HepG2 (cell line): ENCODE data around the gene PRKCZ. TPM values are rescaled to one million over a fixed set of nuclear protein-coding genes. Genes with fewer than 3 reads are reported as not detected.

Source experiments
- DPF2 ChIP-seq: sonication (generic); formaldehyde crosslinking; IDR thresholded peaks from 2 replicates; pipeline ENCODE4 v1.4.0; 2020; ENCODE audit warnings: mild to moderate bottlenecking, low read depth, missing genetic modification reagents, borderline replicate concordance
- GPN1 ChIP-seq: sonication (generic); formaldehyde crosslinking; IDR thresholded peaks from 2 replicates; pipeline ENCODE4 v1.5.1; 2020; ENCODE audit warnings: missing genetic modification reagents, borderline replicate concordance
- HMG20B ChIP-seq: conservative IDR thresholded peaks from 2 replicates; pipeline ENCODE4 v1.6.1; 2016; ENCODE audit warnings: missing genetic modification reagents, missing compliant biosample characterization
- KLF13 ChIP-seq: sonication (generic); formaldehyde crosslinking; IDR thresholded peaks from 2 replicates; pipeline ENCODE4 v1.4.0; 2020; ENCODE audit warnings: mild to moderate bottlenecking, missing genetic modification reagents
- MXD4 ChIP-seq: IDR thresholded peaks from 2 replicates; pipeline ENCODE4 v1.6.1; 2016; ENCODE audit warnings: mild to moderate bottlenecking, missing biosample characterization, missing genetic modification reagents
- NR3C1 ChIP-seq: sonication (generic); formaldehyde crosslinking; IDR thresholded peaks from 2 replicates; pipeline ENCODE4 v1.4.0; 2020; ENCODE audit warnings: missing genetic modification reagents
- RBAK ChIP-seq: sonication (generic); formaldehyde crosslinking; IDR thresholded peaks from 2 replicates; pipeline ENCODE4 v1.5.1; 2020; ENCODE audit warnings: mild to moderate bottlenecking, missing genetic modification reagents
- ZC3H13 ChIP-seq: sonication (generic); formaldehyde crosslinking; IDR thresholded peaks from 2 replicates; pipeline ENCODE4 v1.8.1; 2023; ENCODE audit warnings: mild to moderate bottlenecking, missing genetic modification reagents, moderate library complexity
- ZFP36L2 ChIP-seq: sonication (generic); formaldehyde crosslinking; IDR thresholded peaks from 2 replicates; pipeline ENCODE4 v1.4.0; 2020; ENCODE audit warnings: missing genetic modification reagents
- ZIK1 ChIP-seq: sonication (generic); formaldehyde crosslinking; IDR thresholded peaks from 2 replicates; pipeline ENCODE4 v1.5.0; 2020; ENCODE audit warnings: mild to moderate bottlenecking, low read depth, missing genetic modification reagents, borderline replicate concordance
- ZNF30 ChIP-seq: sonication (generic); formaldehyde crosslinking; IDR thresholded peaks from 2 replicates; pipeline ENCODE4 v1.5.0; 2020; ENCODE audit warnings: mild to moderate bottlenecking, missing genetic modification reagents
- ZNF484 ChIP-seq: sonication (generic); formaldehyde crosslinking; IDR thresholded peaks from 2 replicates; pipeline ENCODE4 v1.5.1; 2020; ENCODE audit warnings: mild to moderate bottlenecking, low read depth, missing genetic modification reagents, borderline replicate concordance
- ZNF556 ChIP-seq: sonication (generic); formaldehyde crosslinking; IDR thresholded peaks from 2 replicates; pipeline ENCODE4 v1.4.0; 2020; ENCODE audit warnings: mild to moderate bottlenecking, missing genetic modification reagents, borderline replicate concordance
- ZNF570 ChIP-seq: sonication (generic); formaldehyde crosslinking; IDR thresholded peaks from 2 replicates; pipeline ENCODE4 v1.4.0; 2020; ENCODE audit warnings: mild to moderate bottlenecking, missing genetic modification reagents, borderline replicate concordance
- ZNF605 ChIP-seq: sonication (generic); formaldehyde crosslinking; IDR thresholded peaks from 2 replicates; pipeline ENCODE4 v1.8.0; 2022; ENCODE audit warnings: mild to moderate bottlenecking, missing genetic modification reagents
- ZXDC ChIP-seq: sonication (generic); formaldehyde crosslinking; IDR thresholded peaks from 2 replicates; pipeline ENCODE4 v1.5.0; 2020; ENCODE audit warnings: mild to moderate bottlenecking, missing genetic modification reagents
- polyA plus RNA-seq, 8 experiments: library from polyadenylated mRNA; depleted of rRNA in 3 of 8; stranded (reverse) in 7 of 8; unstranded in 1 of 8; fragments of >200 nt; fragmentation: Illumina TruSeq in 4 of 8; extraction: Trizol in 4 of 8; gene quantifications; 2 replicates each; pipeline versions ENCODE4 v1.2.1 to v1.2.3, GENCODE V29; 2011 to 2016; ENCODE audit warnings: low read depth in 4 of 8, missing spikeins in 1 of 8, mixed read lengths in 1 of 8; ENCODE audit not compliant: insufficient read depth in 1 of 8
- total RNA-seq, 5 experiments: library from RNA; depleted of rRNA; stranded (reverse); fragments of >200 nt; fragmentation: Illumina TruSeq; extraction: Trizol; gene quantifications; 2 replicates each; pipeline ENCODE4 v1.2.3, GENCODE V29; 2016; ENCODE audit warnings: low read depth in 1 of 5
- TF ChIP-seq, protein P1 (sequence below): sonication (generic); formaldehyde crosslinking; IDR thresholded peaks from 2 replicates; pipeline ENCODE4; 2020; ENCODE audit warnings: missing genetic modification reagents, mild to moderate bottlenecking, borderline replicate concordance
- TF ChIP-seq, protein P2 (sequence below): sonication (generic); formaldehyde crosslinking; conservative IDR thresholded peaks from 2 replicates; pipeline ENCODE4 v1.4.0; 2020; ENCODE audit warnings: missing genetic modification reagents

The PRKCZ gene
- total and polyA plus RNA-seq, 2 of the 13 experiments (the other 11 are each of a cell fraction or from before 2014, with no cell fraction given), result 34.7 to 85.2 TPM

- no peak for TF ChIP-seq KLF13 (CRISPR knock-in tag)
- no peak for TF ChIP-seq ZNF605
- TF ChIP-seq ZC3H13 (CRISPR knock-in tag), result 0 out of 2 replicates have a peak, but pooled peaks have one; percentile 36
- TF ChIP-seq MXD4 (CRISPR knock-in tag), result no peak; the same call in 1 of the 2 replicates
- TF ChIP-seq, protein P1, sequence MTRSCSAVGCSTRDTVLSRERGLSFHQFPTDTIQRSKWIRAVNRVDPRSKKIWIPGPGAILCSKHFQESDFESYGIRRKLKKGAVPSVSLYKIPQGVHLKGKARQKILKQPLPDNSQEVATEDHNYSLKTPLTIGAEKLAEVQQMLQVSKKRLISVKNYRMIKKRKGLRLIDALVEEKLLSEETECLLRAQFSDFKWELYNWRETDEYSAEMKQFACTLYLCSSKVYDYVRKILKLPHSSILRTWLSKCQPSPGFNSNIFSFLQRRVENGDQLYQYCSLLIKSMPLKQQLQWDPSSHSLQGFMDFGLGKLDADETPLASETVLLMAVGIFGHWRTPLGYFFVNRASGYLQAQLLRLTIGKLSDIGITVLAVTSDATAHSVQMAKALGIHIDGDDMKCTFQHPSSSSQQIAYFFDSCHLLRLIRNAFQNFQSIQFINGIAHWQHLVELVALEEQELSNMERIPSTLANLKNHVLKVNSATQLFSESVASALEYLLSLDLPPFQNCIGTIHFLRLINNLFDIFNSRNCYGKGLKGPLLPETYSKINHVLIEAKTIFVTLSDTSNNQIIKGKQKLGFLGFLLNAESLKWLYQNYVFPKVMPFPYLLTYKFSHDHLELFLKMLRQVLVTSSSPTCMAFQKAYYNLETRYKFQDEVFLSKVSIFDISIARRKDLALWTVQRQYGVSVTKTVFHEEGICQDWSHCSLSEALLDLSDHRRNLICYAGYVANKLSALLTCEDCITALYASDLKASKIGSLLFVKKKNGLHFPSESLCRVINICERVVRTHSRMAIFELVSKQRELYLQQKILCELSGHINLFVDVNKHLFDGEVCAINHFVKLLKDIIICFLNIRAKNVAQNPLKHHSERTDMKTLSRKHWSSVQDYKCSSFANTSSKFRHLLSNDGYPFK (CRISPR knock-in tag), result no peak; the same call in 1 of the 2 replicates
- no peak for TF ChIP-seq ZNF484 (CRISPR knock-in tag)
- no peak for TF ChIP-seq ZNF30 (CRISPR knock-in tag)
- TF ChIP-seq RBAK, result no peak
- no peak for TF ChIP-seq ZIK1 (CRISPR knock-in tag)
- TF ChIP-seq NR3C1 (CRISPR knock-in tag), result no peak
- peak; percentile 40; the same call in 1 of the 2 replicates for TF ChIP-seq DPF2 (CRISPR knock-in tag)
- no peak for TF ChIP-seq ZNF570 (CRISPR knock-in tag)
- no peak for TF ChIP-seq ZXDC (CRISPR knock-in tag)
- 0 out of 2 replicates have a peak, but pooled peaks have one; percentile 38 for TF ChIP-seq HMG20B (CRISPR knock-in tag)
- no peak for TF ChIP-seq GPN1 (CRISPR knock-in tag)
- TF ChIP-seq, protein P2, sequence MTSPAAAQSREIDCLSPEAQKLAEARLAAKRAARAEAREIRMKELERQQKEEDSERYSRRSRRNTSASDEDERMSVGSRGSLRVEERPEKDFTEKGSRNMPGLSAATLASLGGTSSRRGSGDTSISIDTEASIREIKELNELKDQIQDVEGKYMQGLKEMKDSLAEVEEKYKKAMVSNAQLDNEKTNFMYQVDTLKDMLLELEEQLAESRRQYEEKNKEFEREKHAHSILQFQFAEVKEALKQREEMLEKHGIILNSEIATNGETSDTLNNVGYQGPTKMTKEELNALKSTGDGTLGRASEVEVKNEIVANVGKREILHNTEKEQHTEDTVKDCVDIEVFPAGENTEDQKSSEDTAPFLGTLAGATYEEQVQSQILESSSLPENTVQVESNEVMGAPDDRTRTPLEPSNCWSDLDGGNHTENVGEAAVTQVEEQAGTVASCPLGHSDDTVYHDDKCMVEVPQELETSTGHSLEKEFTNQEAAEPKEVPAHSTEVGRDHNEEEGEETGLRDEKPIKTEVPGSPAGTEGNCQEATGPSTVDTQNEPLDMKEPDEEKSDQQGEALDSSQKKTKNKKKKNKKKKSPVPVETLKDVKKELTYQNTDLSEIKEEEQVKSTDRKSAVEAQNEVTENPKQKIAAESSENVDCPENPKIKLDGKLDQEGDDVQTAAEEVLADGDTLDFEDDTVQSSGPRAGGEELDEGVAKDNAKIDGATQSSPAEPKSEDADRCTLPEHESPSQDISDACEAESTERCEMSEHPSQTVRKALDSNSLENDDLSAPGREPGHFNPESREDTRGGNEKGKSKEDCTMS, result no peak
- TF ChIP-seq ZFP36L2 (CRISPR knock-in tag), result no peak
- no peak for TF ChIP-seq ZNF556 (CRISPR knock-in tag)
Measured at GRCh38 chr1:2104621-2105427, 54.6 kb downstream of the PRKCZ start (continued).
